Tibial nerve (tissue), 4 donors: ENCODE data around the gene SLC4A8. TPM values are rescaled to one million over a fixed set of nuclear protein-coding genes. Genes with fewer than 3 reads are reported as not detected.

Experiments used
- DNase-seq, 2 donors: peaks; one replicate each; pipeline ENCODE4 v3.0.0-alpha.2; 2019; ENCODE audit warnings: low spot score in 2 of 2
- H3K27ac ChIP-seq, 4 donors: fragments of 200-600 bp; sonication (generic) in 3 of 4; one replicate each; pipeline ENCODE4 v1.5.1; 2017 to 2019; ENCODE audit warnings: mild to moderate bottlenecking in 1 of 4
- H3K27me3 ChIP-seq, 2 donors: fragments of 200-600 bp; sonication (generic) in 1 of 2; one replicate each; pipeline versions ENCODE4 v1.5.1 to v1.6.0; 2017 to 2019
- H3K36me3 ChIP-seq, 3 donors: fragments of 200-600 bp; sonication (generic); one replicate each; pipeline ENCODE4 v1.5.1; 2018 to 2019
- H3K4me1 ChIP-seq, 4 donors: fragments of 200-600 bp; sonication (generic) in 3 of 4; one replicate each; pipeline ENCODE4 v1.5.1; 2017 to 2019
- H3K4me3 ChIP-seq, 4 donors: fragments of 200-600 bp; sonication (generic) in 3 of 4; one replicate each; pipeline ENCODE4 v1.5.1; 2017 to 2019; ENCODE audit warnings: mild to moderate bottlenecking in 1 of 4, moderate library complexity in 1 of 4
- H3K9me3 ChIP-seq, 4 donors: fragments of 200-600 bp; sonication (generic) in 3 of 4; one replicate each; pipeline ENCODE4 v1.5.1; 2017 to 2019
- CTCF ChIP-seq, 5 experiments: fragments of 200-600 bp in 3 of 5; fragments of 450-650 bp in 2 of 5; sonication (generic) in 3 of 5; IDR thresholded peaks; one replicate each; pipeline ENCODE4 v1.5.1; 2016 to 2019; ENCODE audit warnings: antibody characterized with exemption in 5 of 5, mild to moderate bottlenecking in 3 of 5, moderate library complexity in 2 of 5
- EP300 ChIP-seq, 2 donors: sonication (generic); formaldehyde crosslinking; IDR thresholded peaks; one replicate each; pipeline ENCODE4 v1.6.1; 2017; ENCODE audit warnings: antibody characterized with exemption in 2 of 2, mild to moderate bottlenecking in 1 of 2
- POLR2A ChIP-seq, 2 donors: fragments of 450-650 bp; IDR thresholded peaks; one replicate each; pipeline ENCODE4 v1.6.1; 2017; ENCODE audit warnings: antibody characterized with exemption in 2 of 2, mild to moderate bottlenecking in 2 of 2, moderate library complexity in 2 of 2
- WGBS, 2 donors: methylation state at CpG; one replicate each; pipeline ENCODE4 v1.1.5; 2018; 5-methylcytosine and 5-hydroxymethylcytosine counted together
- total RNA-seq, 4 donors: library from RNA; depleted of rRNA; stranded (reverse); fragments of >200 nt; gene quantifications; one replicate each; pipeline ENCODE4 v1.1.0, GENCODE V29; 2016

SLC4A8 gene
- total RNA-seq, 4 donors from 2014 or later, result 0.59 to 5.7 (median 1.5) TPM

- Histone ChIP-seq H3K9me3 (no peaks in the 10 kb centered on the region), H3K4me3 (no peak overlapping the region), H3K4me1 (peaks cover 0 to 4% (median 0%) of the 10 kb centered on the region in 4 donors), H3K27me3 (peaks cover 0 to 37% of the 10 kb centered on the region in 2 donors), H3K27ac (no peak overlapping the region), H3K36me3 (no peaks in the 10 kb centered on the region)
- WGBS, 2 donors, result 55 to 58% methylated on average over 17 of the region's 17 CpGs
- DNase-seq, result no peak
- TF ChIP-seq EP300 (IDR thresholded peaks at IDR 0.05), result no peak
- no peak for TF ChIP-seq CTCF (IDR thresholded peaks at IDR 0.05)
- no peak for TF ChIP-seq POLR2A (IDR thresholded peaks at IDR 0.05)
These were observed 109.8 kb downstream of the SLC4A8 start for GRCh38 chr12:51534216-51535074.

GRCh38 chr12:51536159-51536558 lies 111.5 kb downstream of the SLC4A8 start:
- WGBS, 2 donors, result 64 to 78% methylated on average over 3 of the region's 3 CpGs
- no peaks in the 10 kb centered on the region for H3K9me3 ChIP-seq
- no peak for DNase-seq
- H3K36me3 ChIP-seq, result no peaks in the 10 kb centered on the region
- H3K4me3 ChIP-seq, result no peak overlapping the region
- H3K27ac ChIP-seq, result no peak overlapping the region
- peaks cover 0 to 37% of the 10 kb centered on the region in 2 donors for H3K27me3 ChIP-seq
- no peak for TF ChIP-seq CTCF (IDR thresholded peaks at IDR 0.05)
- no peak for TF ChIP-seq EP300 (IDR thresholded peaks at IDR 0.05)
- TF ChIP-seq POLR2A (IDR thresholded peaks at IDR 0.05), result no peak
- peaks cover 0 to 4% (median 0%) of the 10 kb centered on the region in 4 donors for H3K4me1 ChIP-seq

GRCh38 chr12:51538149-51538548 lies 113.5 kb downstream of the SLC4A8 start:
- 80 to 90% methylated on average over 8 of the region's 8 CpGs for WGBS, 2 donors
- no peak for TF ChIP-seq CTCF (IDR thresholded peaks at IDR 0.05)
- TF ChIP-seq POLR2A (IDR thresholded peaks at IDR 0.05), result no peak
- TF ChIP-seq EP300 (IDR thresholded peaks at IDR 0.05), result no peak

GRCh38 chr12:51538599-51538998 lies 114.0 kb downstream of the SLC4A8 start:
- Histone ChIP-seq H3K4me3 (no peak overlapping the region), H3K27me3 (peaks cover 0 to 34% of the 10 kb centered on the region in 2 donors), H3K27ac (no peak overlapping the region), H3K36me3 (no peaks in the 10 kb centered on the region), H3K9me3 (no peaks in the 10 kb centered on the region), H3K4me1 (no peaks in the 10 kb centered on the region)
- WGBS, 2 donors, result 77 to 87% methylated on average over 8 of the region's 8 CpGs
- TF ChIP-seq CTCF (IDR thresholded peaks at IDR 0.05), result no peak
- no peak for TF ChIP-seq EP300 (IDR thresholded peaks at IDR 0.05)
- no peak for TF ChIP-seq POLR2A (IDR thresholded peaks at IDR 0.05)
- no peak for DNase-seq

More at GRCh38 chr12:51538149-51538548, 113.5 kb downstream of the SLC4A8 start:
- Histone ChIP-seq H3K36me3 (no peaks in the 10 kb centered on the region), H3K27me3 (peaks cover 0 to 36% of the 10 kb centered on the region in 2 donors), H3K4me1 (no peaks in the 10 kb centered on the region), H3K27ac (no peak overlapping the region), H3K9me3 (no peaks in the 10 kb centered on the region), H3K4me3 (no peak overlapping the region)
- DNase-seq, result no peak

- peaks cover 0 to 37% of the 10 kb centered on the region in 2 donors for H3K27me3 ChIP-seq
- H3K9me3 ChIP-seq, result no peaks in the 10 kb centered on the region
- no peak overlapping the region for H3K27ac ChIP-seq
- no peaks in the 10 kb centered on the region for H3K36me3 ChIP-seq
- TF ChIP-seq CTCF (IDR thresholded peaks at IDR 0.05), result no peak
- no peak overlapping the region for H3K4me3 ChIP-seq
- no peak for DNase-seq
- 76 to 79% methylated on average over 4 of the region's 4 CpGs for WGBS, 2 donors
- no peaks in the 10 kb centered on the region for H3K4me1 ChIP-seq
These were observed 116.4 kb downstream of the SLC4A8 start for GRCh38 chr12:51540996-51541395.
